B cell (primary cell): ENCODE measurements around the gene TIFAB. TPM values are rescaled to one million over a fixed set of nuclear protein-coding genes. Genes with fewer than 3 reads are reported as not detected.

Source experiments
- ATAC-seq: fragments of 200-7000 bp; cut with Tn5 transposase; one replicate; pipeline ENCODE4 v1.10.0; 2021; ENCODE audit warnings: low read depth, mild to moderate bottlenecking, moderate number of reproducible peaks, moderate library complexity
- CTCF ChIA-PET: fragments of 350-600 bp; sonication (Branson Sonifier 250); formaldehyde crosslinking; loops from one replicate; lab custom pipeline; 2021; ENCODE audit warnings: antibody characterized with exemption, inconsistent platforms; lab: Charles Lee
- POLR2A ChIA-PET: fragments of 350-600 bp; sonication (Branson Sonifier 250); formaldehyde crosslinking; loops from one replicate; lab custom pipeline; 2021; ENCODE audit warnings: antibody characterized with exemption; lab: Charles Lee
- DNase-seq: peaks from one replicate; pipeline ENCODE4 v3.0.0; 2013
- H2AFZ ChIP-seq: 2 replicates; pipeline ENCODE4 v1.6.1; 2012; ENCODE audit warnings: mild to moderate bottlenecking, low read depth, low read length; ENCODE audit not compliant: insufficient read depth, poor library complexity, severe bottlenecking
- H3K27ac ChIP-seq, 2 donors: 1 replicate in 1 of 2; 2 replicates in 1 of 2; pipeline ENCODE4 v1.5.1; 2012 to 2013; ENCODE audit warnings: low read length in 2 of 2, mild to moderate bottlenecking in 2 of 2, moderate library complexity in 1 of 2
- H3K27me3 ChIP-seq, 4 experiments: fragments of 200-600 bp in 1 of 4; sonication (generic) in 1 of 4; replicated peaks in 1 of 4; 1 replicate in 2 of 4; 2 replicates in 2 of 4; pipeline versions ENCODE4 v1.6.1 to v1.7.0; 2013 to 2016; ENCODE audit warnings: low read length in 3 of 4, mild to moderate bottlenecking in 2 of 4, mixed read lengths in 1 of 4, moderate library complexity in 1 of 4; ENCODE audit not compliant: insufficient read depth in 4 of 4, control insufficient read depth in 3 of 4; ENCODE audit errors: control extremely low read depth in 1 of 4
- H3K36me3 ChIP-seq, 2 experiments: replicated peaks in 1 of 2; 1 replicate in 1 of 2; 2 replicates in 1 of 2; pipeline versions ENCODE4 v1.6.1 to v1.7.1; 2013; ENCODE audit warnings: low read length in 1 of 2; ENCODE audit not compliant: insufficient read depth in 2 of 2, control insufficient read depth in 1 of 2; ENCODE audit errors: control extremely low read depth in 1 of 2, extremely low read depth in 1 of 2
- H3K4me1 ChIP-seq, 2 donors: fragments of 200-600 bp in 1 of 2; sonication (generic) in 1 of 2; 1 replicate in 1 of 2; 2 replicates in 1 of 2; pipeline versions ENCODE4 v1.5.1 to v1.6.1; 2013 to 2017; ENCODE audit warnings: low read length in 2 of 2; ENCODE audit not compliant: control insufficient read depth in 2 of 2, insufficient read depth in 2 of 2
- H3K4me2 ChIP-seq: replicated peaks from 2 replicates; pipeline ENCODE3; 2012; ENCODE audit warnings: mild to moderate bottlenecking, low read depth, low read length; ENCODE audit not compliant: poor library complexity, severe bottlenecking
- H3K4me3 ChIP-seq, 5 experiments: fragments of 200-600 bp in 1 of 5; sonication (generic) in 1 of 5; 1 replicate in 3 of 5; 2 replicates in 2 of 5; pipeline versions ENCODE4 v1.5.1 to v1.7.0; 2011 to 2016; ENCODE audit warnings: low read length in 4 of 5, mild to moderate bottlenecking in 4 of 5, low read depth in 2 of 5, control low read depth in 1 of 5, moderate library complexity in 1 of 5; ENCODE audit not compliant: insufficient read depth in 1 of 5; ENCODE audit errors: control extremely low read depth in 1 of 5, extremely low read depth in 1 of 5
- H3K79me2 ChIP-seq: fragments of 200-600 bp; sonication (generic); one replicate; pipeline ENCODE4 v1.6.0; 2016; ENCODE audit warnings: low read length; ENCODE audit not compliant: control insufficient read depth, insufficient read depth
- H3K9ac ChIP-seq: fragments of 200-600 bp; sonication (generic); 2 replicates; pipeline ENCODE4 v1.6.1; 2017; ENCODE audit warnings: mild to moderate bottlenecking, low read length, moderate library complexity
- H3K9me3 ChIP-seq, 3 donors: one replicate each; pipeline versions ENCODE4 v1.6.1 to v1.7.1; 2013; ENCODE audit warnings: low read length in 2 of 3; ENCODE audit not compliant: control insufficient read depth in 2 of 3, insufficient read depth in 1 of 3; ENCODE audit errors: control extremely low read depth in 1 of 3
- H4K20me1 ChIP-seq: 2 replicates; pipeline ENCODE4 v1.6.0; 2012; ENCODE audit warnings: mild to moderate bottlenecking, low read length; ENCODE audit not compliant: insufficient read depth, control insufficient read depth, poor library complexity, severe bottlenecking
- H3K27ac Mint-ChIP-seq: one replicate; pipeline ENCODE4 v1.8.0; 2021; ENCODE audit warnings: mixed read lengths
- H3K27me3 Mint-ChIP-seq: one replicate; pipeline ENCODE4 v1.8.0; 2021; ENCODE audit warnings: mixed read lengths
- H3K4me1 Mint-ChIP-seq: one replicate; pipeline ENCODE4 v1.8.0; 2021; ENCODE audit warnings: mixed read lengths
- H3K4me3 Mint-ChIP-seq: one replicate; pipeline ENCODE4 v1.8.0; 2021; ENCODE audit warnings: mixed read lengths
- H3K9me3 Mint-ChIP-seq: one replicate; pipeline ENCODE4 v1.8.0; 2022; ENCODE audit warnings: mixed read lengths; ENCODE audit not compliant: insufficient read depth
- EZH2 ChIP-seq: IDR thresholded peaks from 2 replicates; pipeline ENCODE4 v1.6.1; 2012; ENCODE audit warnings: borderline replicate concordance, low read depth, mild to moderate bottlenecking, moderate library complexity, low read length; ENCODE audit not compliant: insufficient read depth, poor library complexity, severe bottlenecking
- WGBS: methylation state at CpG from one replicate; pipeline ENCODE4 v1.1.5; 2013; ENCODE audit warnings: missing lambda C conversion rate; ENCODE audit not compliant: insufficient coverage; 5-methylcytosine and 5-hydroxymethylcytosine counted together
- intact Hi-C: fragments of 100-400 bp; cut with micrococcal nuclease; formaldehyde crosslinking; loops from one replicate; pipeline ENCODE4 v1.10.0; 2022
- polyA plus RNA-seq: library from polyadenylated mRNA; depleted of rRNA; stranded (reverse); fragments of >200 nt; gene quantifications from 2 replicates; pipeline ENCODE4 v1.2.3, GENCODE V29; 2012
- total RNA-seq, 2 donors: library from RNA; stranded (reverse); fragments of 120-200 nt in 1 of 2; gene quantifications; 1 replicate in 1 of 2; 2 replicates in 1 of 2; pipeline versions ENCODE4 v1.2.3 to v1.2.4, GENCODE V29; 2013 to 2022
- TF ChIP-seq, protein P1 (sequence below): fragments of 200-600 bp; IDR thresholded peaks from one replicate; pipeline ENCODE4 v1.8.0; 2022; ENCODE audit warnings: antibody characterized with exemption, mild to moderate bottlenecking

Gene TIFAB
- total and polyA plus RNA-seq, 2 donors (not counting 1 experiment from before 2014, with no cell fraction given): not detected

DNA sequence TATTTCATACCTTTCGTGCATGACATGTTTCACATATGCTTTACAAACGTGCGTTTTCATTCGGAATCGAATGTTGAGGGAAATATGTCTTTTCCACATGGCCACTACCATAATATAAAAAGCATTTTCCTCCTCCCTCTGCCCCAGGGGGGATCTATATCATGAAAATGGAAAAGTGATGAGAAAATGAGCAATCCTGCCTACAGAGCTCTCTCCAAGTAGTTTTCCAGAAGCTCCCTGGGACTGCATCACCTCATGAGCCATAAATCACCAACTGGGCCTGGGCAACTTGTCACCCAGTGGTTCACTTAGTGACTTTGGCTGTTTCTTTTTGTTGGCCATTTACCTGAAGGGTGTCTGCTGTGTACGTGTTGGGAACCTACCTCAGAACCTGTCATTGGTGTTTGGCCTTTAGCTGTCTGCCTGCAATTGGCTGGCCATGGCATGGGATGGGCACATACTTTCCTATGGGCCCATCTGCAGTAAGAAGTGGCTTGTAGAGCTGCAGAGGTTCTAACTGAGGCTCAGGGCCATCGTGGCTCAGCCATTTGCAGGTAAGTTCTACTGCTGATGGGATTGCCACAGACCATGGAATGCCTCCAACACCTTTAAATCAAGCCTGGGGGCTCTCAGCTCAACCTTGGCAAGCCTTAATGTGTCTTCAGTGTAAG is 9.5 kb upstream of the TIFAB start:
- WGBS: 89% methylated on average over 3 of the region's 7 CpGs

More for the DNA sequence above, 9.5 kb upstream of the TIFAB start:
- Histone ChIP-seq H3K9ac (no peak overlapping the region), H3K36me3 (no peaks in the 10 kb centered on the region), H2AFZ (peak overlapping the region; percentile 3), H3K4me1 (peaks cover 8 to 9% of the 10 kb centered on the region in 2 donors), H3K4me3 (no peak overlapping the region), H3K27ac (no peak overlapping the region), H3K79me2 (no peaks in the 10 kb centered on the region), H3K27me3 (peaks cover 0 to 20% (median 8%) of the 10 kb centered on the region in 4 experiments), H3K4me2 (no peak overlapping the region), H4K20me1 (no peaks in the 10 kb centered on the region), H3K9me3 (peaks cover 0 to 4% (median 0%) of the 10 kb centered on the region in 3 donors)
- POLR2A ChIA-PET: no interaction called here
- no peak for TF ChIP-seq EZH2
- TF ChIP-seq, protein P1, sequence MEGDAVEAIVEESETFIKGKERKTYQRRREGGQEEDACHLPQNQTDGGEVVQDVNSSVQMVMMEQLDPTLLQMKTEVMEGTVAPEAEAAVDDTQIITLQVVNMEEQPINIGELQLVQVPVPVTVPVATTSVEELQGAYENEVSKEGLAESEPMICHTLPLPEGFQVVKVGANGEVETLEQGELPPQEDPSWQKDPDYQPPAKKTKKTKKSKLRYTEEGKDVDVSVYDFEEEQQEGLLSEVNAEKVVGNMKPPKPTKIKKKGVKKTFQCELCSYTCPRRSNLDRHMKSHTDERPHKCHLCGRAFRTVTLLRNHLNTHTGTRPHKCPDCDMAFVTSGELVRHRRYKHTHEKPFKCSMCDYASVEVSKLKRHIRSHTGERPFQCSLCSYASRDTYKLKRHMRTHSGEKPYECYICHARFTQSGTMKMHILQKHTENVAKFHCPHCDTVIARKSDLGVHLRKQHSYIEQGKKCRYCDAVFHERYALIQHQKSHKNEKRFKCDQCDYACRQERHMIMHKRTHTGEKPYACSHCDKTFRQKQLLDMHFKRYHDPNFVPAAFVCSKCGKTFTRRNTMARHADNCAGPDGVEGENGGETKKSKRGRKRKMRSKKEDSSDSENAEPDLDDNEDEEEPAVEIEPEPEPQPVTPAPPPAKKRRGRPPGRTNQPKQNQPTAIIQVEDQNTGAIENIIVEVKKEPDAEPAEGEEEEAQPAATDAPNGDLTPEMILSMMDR: no peak
- ATAC-seq (no peak), DNase-seq (no peak)
- H3K27me3 Mint-ChIP-seq: peaks cover 55% of the 10 kb centered on the region
- H3K27ac Mint-ChIP-seq: no peak overlapping the region
- peaks cover 13% of the 10 kb centered on the region for H3K4me1 Mint-ChIP-seq
- intact Hi-C loops: no loop called here
- no peak overlapping the region for H3K4me3 Mint-ChIP-seq
- no peaks in the 10 kb centered on the region for H3K9me3 Mint-ChIP-seq
- CTCF ChIA-PET: interaction anchor here (1.0 to 7.5 kb wide), 5 partner anchors 13 to 750 kb away, joined by 3 to 67 read pairs (median 4); no protein-coding TSS in a partner anchor
